Pancreas (tissue), 10 donors: ENCODE data around the gene SHISAL1. TPM values are rescaled to one million over a fixed set of nuclear protein-coding genes. Genes with fewer than 3 reads are reported as not detected.

ENCODE experiments used
- ATAC-seq, 4 donors: fragments of 200-7000 bp; cut with Tn5 transposase; one replicate each; pipeline versions ENCODE4 v1.8.0 to v1.9.1; 2020; ENCODE audit warnings: mild to moderate bottlenecking in 4 of 4, moderate library complexity in 4 of 4
- DNase-seq, 6 donors: peaks; one replicate each; pipeline ENCODE4 v3.0.0-alpha.2; 2020
- FAIRE-seq: peaks from 2 replicates; lab custom pipeline; 2012; peaks lifted over from hg19 to GRCh38; lab: Jason Lieb, UNC
- H3K27ac ChIP-seq, 4 donors: fragments of 200-600 bp; sonication (generic); 1 replicate in 3 of 4; 2 replicates in 1 of 4; pipeline versions ENCODE4 v1.5.0 to v1.8.0; 2020
- H3K27me3 ChIP-seq, 4 donors: fragments of 200-600 bp; one replicate each; pipeline ENCODE4 v1.8.0; 2021
- H3K36me3 ChIP-seq, 3 donors: fragments of 200-600 bp; sonication (generic) in 1 of 3; one replicate each; pipeline versions ENCODE4 v1.5.0 to v1.8.0; 2020 to 2021
- H3K4me1 ChIP-seq, 3 donors: fragments of 200-600 bp; one replicate each; pipeline ENCODE4 v1.8.0; 2021
- H3K4me3 ChIP-seq, 4 donors: fragments of 200-600 bp; sonication (generic) in 2 of 4; one replicate each; pipeline versions ENCODE4 v1.5.0 to v1.8.0; 2020 to 2021
- H3K9me3 ChIP-seq, 4 donors: fragments of 200-600 bp; one replicate each; pipeline ENCODE4 v1.8.0; 2021
- CTCF ChIP-seq, 4 donors: fragments of 200-600 bp; sonication (generic) in 3 of 4; IDR thresholded peaks; one replicate each; pipeline versions ENCODE4 v1.5.0 to v1.8.0; 2021; ENCODE audit warnings: antibody characterized with exemption in 4 of 4
- WGBS, 2 donors: extraction: QIAGEN DNeasy Blood & Tissue Kit; methylation state at CpG; one replicate each; pipeline ENCODE4 v1.1.7; 2013; 5-methylcytosine and 5-hydroxymethylcytosine counted together
- intact Hi-C, 3 donors: fragments of 100-400 bp; cut with DNase I; formaldehyde crosslinking; loops; one replicate each; pipeline versions ENCODE4 v1.11.1 to v1.14.2; 2022
- polyA plus RNA-seq, 2 donors: library from polyadenylated mRNA; stranded (reverse); fragments of 200-250 nt; gene quantifications; one replicate each; pipeline ENCODE4 v1.2.3, GENCODE V29; 2013
- total RNA-seq, 6 donors: library from RNA; stranded (reverse); fragmentation: NEBNext Ultra II Directional in 4 of 6; extraction: Animal tissue kit (Norgen Biotek cat#: 25700) in 4 of 6; gene quantifications; one replicate each; pipeline versions ENCODE4 v1.2.1 to v1.2.4, GENCODE V29; 2021 to 2023
- donor health status: healthy with polysubstance abuse.
- donor health status: DM: no; HTN: no; CAD: no; lungs with moderate emphysema.
- donor health status: DM: no; HTN: no; CAD: no.
- donor health status: control.
- donor health status: control.
- donor health status: Bipolar disorder and iron deficiency.
- donor health status: DM: yes; HTN: yes; CAD: no.
- donor health status: DM: no; HTN: no; CAD: no.
- donor health status: DM: no; HTN: no; CAD: no.
- donor health status: DM: yes; HTN: yes; CAD: no.

SHISAL1 gene
- total and polyA plus RNA-seq, 8 donors, result 0.35 to 1.3 (median 0.54) TPM

GRCh38 chr22:44311104-44311854 lies 1.5 kb downstream of the SHISAL1 start:
- no peak for TF ChIP-seq CTCF (IDR thresholded peaks at IDR 0.05)
- 70 to 74% methylated on average over 10 of the region's 10 CpGs for WGBS, 2 donors
- Histone ChIP-seq H3K36me3 (no peaks in the 10 kb centered on the region), H3K4me1 (no peaks in the 10 kb centered on the region), H3K9me3 (no peaks in the 10 kb centered on the region), H3K27ac (no peak overlapping the region), H3K4me3 (no peak overlapping the region), H3K27me3 (no peaks in the 10 kb centered on the region)
- peak in 2 of 6 donors; percentile 3 to 46 for DNase-seq
- no peak for FAIRE-seq
- no peak for ATAC-seq
- intact Hi-C loops, result no loop called here

DNA sequence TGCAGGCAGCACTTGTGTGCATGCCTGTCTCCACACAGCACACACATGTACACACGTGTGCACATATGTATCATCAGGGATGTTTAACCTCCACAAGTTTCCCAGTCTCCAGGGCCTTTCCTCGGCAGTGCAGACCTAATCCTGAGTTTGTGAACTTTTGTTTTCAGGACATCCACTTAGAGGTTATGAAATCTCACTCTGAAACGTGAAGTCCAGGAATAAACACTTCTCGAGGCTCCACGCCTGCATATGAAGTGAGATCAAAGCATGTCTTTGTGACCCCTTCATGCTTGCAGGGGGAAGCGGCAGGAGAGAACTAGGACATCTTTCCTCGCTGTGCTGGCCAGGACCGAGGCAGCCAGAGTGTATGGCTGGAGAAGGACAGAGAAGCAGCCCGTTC lies 3.1 kb downstream of the SHISAL1 start:
- intact Hi-C loops, result no loop called here
- DNase-seq (peak in 2 of 6 donors; percentile 4 to 21), ATAC-seq (no peak), FAIRE-seq (no peak)
- Histone ChIP-seq H3K4me1 (no peaks in the 10 kb centered on the region), H3K36me3 (no peaks in the 10 kb centered on the region), H3K27me3 (no peaks in the 10 kb centered on the region), H3K4me3 (no peak overlapping the region), H3K9me3 (no peaks in the 10 kb centered on the region), H3K27ac (no peak overlapping the region)
- 70 to 73% methylated on average over 9 of the region's 9 CpGs for WGBS, 2 donors
- no peak for TF ChIP-seq CTCF (IDR thresholded peaks at IDR 0.05)

GRCh38 chr22:44309137-44309536 lies 3.6 kb downstream of the SHISAL1 start:
- 64 to 68% methylated on average over 16 of the region's 16 CpGs for WGBS, 2 donors
- DNase-seq, result peak in 2 of 6 donors; percentile 11 to 28
- Histone ChIP-seq H3K4me3 (no peak overlapping the region), H3K4me1 (no peaks in the 10 kb centered on the region), H3K36me3 (no peaks in the 10 kb centered on the region), H3K27ac (no peak overlapping the region), H3K9me3 (no peaks in the 10 kb centered on the region), H3K27me3 (no peaks in the 10 kb centered on the region)
- intact Hi-C loops, result no loop called here
- TF ChIP-seq CTCF (IDR thresholded peaks at IDR 0.05), result no peak
- ATAC-seq, result peak in 3 of 4 donors; percentile 42 to 66 (median 51)
- FAIRE-seq, result no peak

GRCh38 chr22:44307509-44308169 lies 5.1 kb downstream of the SHISAL1 start:
- no peak for TF ChIP-seq CTCF (IDR thresholded peaks at IDR 0.05)
- DNase-seq, result peak in 1 of 6 donors; percentile 31
- Histone ChIP-seq H3K4me3 (no peak overlapping the region), H3K36me3 (no peaks in the 10 kb centered on the region), H3K27me3 (no peaks in the 10 kb centered on the region), H3K27ac (no peak overlapping the region), H3K9me3 (no peaks in the 10 kb centered on the region), H3K4me1 (no peaks in the 10 kb centered on the region)
- intact Hi-C loops, result no loop called here
- no peak for ATAC-seq
- WGBS, 2 donors, result 58 to 66% methylated on average over 20 of the region's 20 CpGs
- no peak for FAIRE-seq

- ATAC-seq (peak in 1 of 4 donors; percentile 28), FAIRE-seq (no peak), DNase-seq (peak in 2 of 6 donors; percentile 15 to 28)
- intact Hi-C loops, result no loop called here
- TF ChIP-seq CTCF (IDR thresholded peaks at IDR 0.05), result no peak
- Histone ChIP-seq H3K27ac (no peak overlapping the region), H3K4me1 (no peaks in the 10 kb centered on the region), H3K9me3 (no peaks in the 10 kb centered on the region), H3K36me3 (no peaks in the 10 kb centered on the region), H3K4me3 (no peak overlapping the region), H3K27me3 (no peaks in the 10 kb centered on the region)
- WGBS, 2 donors, result 66 to 76% methylated on average over 10 of the region's 10 CpGs
These were observed 6.9 kb downstream of the SHISAL1 start for GRCh38 chr22:44305888-44306287.
